Measurements from ENCODE around the gene BBIP1. TPM values are rescaled to one million over a fixed set of nuclear protein-coding genes. Genes with fewer than 3 reads are reported as not detected.
"Not testable (repeated sequence)": the region's sequence is repeated elsewhere in the genome, so short reads cannot be mapped to it uniquely, and the experiment has no call there.

BBIP1 gene
- total RNA-seq, 2 experiments from 2014 or later = 37.2 to 42.6 TPM

DNA sequence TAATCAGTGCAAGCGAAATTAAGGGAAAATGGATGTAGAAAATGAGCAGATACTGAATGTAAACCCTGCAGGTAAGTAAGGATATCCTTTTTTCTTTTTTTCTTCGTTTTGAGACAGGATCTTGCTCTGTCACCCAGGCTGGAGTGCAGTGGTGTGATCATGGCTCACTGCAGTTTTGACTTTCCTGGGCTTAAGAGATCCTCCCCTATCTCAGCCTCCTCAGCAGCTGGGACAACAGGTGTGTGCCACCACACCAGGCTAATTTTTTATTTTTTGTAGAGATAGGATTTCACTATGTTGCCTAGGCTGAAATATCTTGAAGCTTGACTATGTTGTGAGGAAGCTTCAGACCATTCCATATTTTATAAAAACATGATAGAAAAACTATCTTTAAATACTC lies 43.0 kb downstream of the BBIP1 start:
- no peaks in the 10 kb centered on the region for H3K27me3 Mint-ChIP-seq (ENCODE audit: low read depth)
- CTCF ChIA-PET = interaction anchor here (0.7 to 5.5 kb wide), 4 partner anchors 8 to 99 kb away, joined by 3 to 19 read pairs (median 6); no protein-coding TSS in a partner anchor
- H3K36me3 Mint-ChIP-seq (ENCODE audit: low read depth) = peaks cover 7% of the 10 kb centered on the region
- no peaks in the 10 kb centered on the region for H3K9me3 Mint-ChIP-seq
- no peak for DNase-seq
- H3K27ac Mint-ChIP-seq = peak overlapping the region; percentile 37
- H3K4me3 Mint-ChIP-seq = no peak overlapping the region
- intact Hi-C loops (cut with micrococcal nuclease) = loop anchor here (1.0 to 10.0 kb wide), 2 partner anchors 376 to 801 kb away; no protein-coding TSS in a partner anchor
- peaks cover 55% of the 10 kb centered on the region for H3K4me1 Mint-ChIP-seq (ENCODE audit: low read depth)

DNA sequence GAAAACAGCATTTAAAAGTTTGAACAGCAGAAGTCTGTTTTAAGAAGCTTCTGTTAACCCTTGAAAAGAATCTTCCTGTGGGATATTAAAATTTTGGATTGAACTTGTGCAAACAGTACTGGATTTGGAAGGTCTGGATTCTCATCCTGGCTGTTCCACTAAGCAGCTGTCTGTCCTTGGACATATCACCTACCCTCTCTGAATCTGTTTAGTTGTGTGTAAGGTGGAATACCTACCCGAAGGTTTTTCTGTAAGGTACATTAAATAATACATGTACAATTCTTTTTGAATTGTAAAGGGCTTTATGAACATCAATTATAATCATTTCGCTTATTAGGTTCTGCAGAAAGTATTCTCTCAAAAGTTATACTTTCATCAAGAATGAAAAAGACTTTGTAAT lies 45.0 kb downstream of the BBIP1 start:
- Mint-ChIP-seq H3K36me3 (ENCODE audit: low read depth) (peaks cover 6% of the 10 kb centered on the region), H3K4me3 (peak overlapping the region; percentile 73), H3K4me1 (ENCODE audit: low read depth) (peaks cover 56% of the 10 kb centered on the region), H3K9me3 (no peaks in the 10 kb centered on the region), H3K27ac (peak overlapping the region; percentile 85), H3K27me3 (ENCODE audit: low read depth) (no peaks in the 10 kb centered on the region)
- CTCF ChIA-PET = interaction anchor here (1.6 to 1.9 kb wide), 2 partner anchors 15 to 21 kb away, joined by 5 to 7 read pairs; no protein-coding TSS in a partner anchor
- intact Hi-C loops (cut with micrococcal nuclease) = loop anchor here (1.0 to 10.0 kb wide), 5 partner anchors 8 to 799 kb away; partner anchors contain the start of gene SMC3
- DNase-seq = no peak

DNA sequence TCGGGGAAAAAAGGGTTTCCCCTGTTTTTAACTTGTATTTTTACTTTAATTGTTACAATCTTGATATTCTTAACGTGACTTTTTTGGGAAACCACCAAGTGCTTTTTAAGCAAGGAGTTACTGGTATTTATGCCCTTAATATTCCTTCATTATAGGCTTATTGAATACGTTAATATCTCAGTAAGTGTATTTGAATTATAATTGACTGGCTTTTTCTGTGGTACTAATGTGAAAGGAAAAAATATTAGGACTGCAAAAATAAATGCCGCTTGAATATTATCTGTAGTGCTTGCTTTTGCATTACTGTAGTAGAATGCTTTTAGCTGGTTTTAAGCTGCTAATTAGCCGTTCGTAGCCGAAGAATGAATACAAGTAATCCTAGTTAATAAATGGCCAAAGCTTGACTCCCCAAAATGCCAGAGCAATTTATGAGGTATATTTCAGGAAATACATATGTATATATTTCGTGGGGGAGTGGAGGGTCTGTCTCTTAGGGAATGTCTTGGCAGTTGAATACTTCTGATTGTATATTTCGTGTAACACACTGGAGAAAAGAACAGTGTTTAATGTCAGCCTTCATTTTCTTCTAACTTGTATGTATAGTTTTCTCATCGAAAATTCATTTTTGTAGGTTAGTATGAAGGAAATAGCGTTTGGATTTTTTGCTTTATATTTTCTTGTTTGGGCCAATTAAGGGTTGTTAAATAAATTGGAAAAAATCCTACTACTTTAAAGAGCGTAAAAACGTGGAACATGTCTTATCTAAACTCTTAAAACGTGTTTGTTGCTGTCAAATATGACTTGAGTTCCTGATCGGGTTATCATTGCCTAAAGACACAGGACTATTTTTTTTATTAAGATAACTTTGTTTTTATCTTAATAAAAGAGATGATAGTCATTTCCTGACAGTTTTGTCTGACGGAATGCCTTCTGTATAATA lies 45.7 kb downstream of the BBIP1 start:
- H3K36me3 Mint-ChIP-seq (ENCODE audit: low read depth) = peaks cover 6% of the 10 kb centered on the region
- no peaks in the 10 kb centered on the region for H3K27me3 Mint-ChIP-seq (ENCODE audit: low read depth)
- H3K27ac Mint-ChIP-seq = peak overlapping the region; percentile 96
- peak overlapping the region; percentile 88 for H3K4me3 Mint-ChIP-seq
- CTCF ChIA-PET = interaction anchor here (0.7 to 1.9 kb wide), 5 partner anchors 14 to 71 kb away, joined by 3 to 7 read pairs (median 5); no protein-coding TSS in a partner anchor
- no peaks in the 10 kb centered on the region for H3K9me3 Mint-ChIP-seq
- peaks cover 57% of the 10 kb centered on the region for H3K4me1 Mint-ChIP-seq (ENCODE audit: low read depth)
- no peak for DNase-seq
- intact Hi-C loops (cut with micrococcal nuclease) = loop anchor here (1.0 to 10.0 kb wide), 9 partner anchors 9 to 798 kb away; partner anchors contain the start of genes BBIP1, SHOC2 and SMC3

DNA sequence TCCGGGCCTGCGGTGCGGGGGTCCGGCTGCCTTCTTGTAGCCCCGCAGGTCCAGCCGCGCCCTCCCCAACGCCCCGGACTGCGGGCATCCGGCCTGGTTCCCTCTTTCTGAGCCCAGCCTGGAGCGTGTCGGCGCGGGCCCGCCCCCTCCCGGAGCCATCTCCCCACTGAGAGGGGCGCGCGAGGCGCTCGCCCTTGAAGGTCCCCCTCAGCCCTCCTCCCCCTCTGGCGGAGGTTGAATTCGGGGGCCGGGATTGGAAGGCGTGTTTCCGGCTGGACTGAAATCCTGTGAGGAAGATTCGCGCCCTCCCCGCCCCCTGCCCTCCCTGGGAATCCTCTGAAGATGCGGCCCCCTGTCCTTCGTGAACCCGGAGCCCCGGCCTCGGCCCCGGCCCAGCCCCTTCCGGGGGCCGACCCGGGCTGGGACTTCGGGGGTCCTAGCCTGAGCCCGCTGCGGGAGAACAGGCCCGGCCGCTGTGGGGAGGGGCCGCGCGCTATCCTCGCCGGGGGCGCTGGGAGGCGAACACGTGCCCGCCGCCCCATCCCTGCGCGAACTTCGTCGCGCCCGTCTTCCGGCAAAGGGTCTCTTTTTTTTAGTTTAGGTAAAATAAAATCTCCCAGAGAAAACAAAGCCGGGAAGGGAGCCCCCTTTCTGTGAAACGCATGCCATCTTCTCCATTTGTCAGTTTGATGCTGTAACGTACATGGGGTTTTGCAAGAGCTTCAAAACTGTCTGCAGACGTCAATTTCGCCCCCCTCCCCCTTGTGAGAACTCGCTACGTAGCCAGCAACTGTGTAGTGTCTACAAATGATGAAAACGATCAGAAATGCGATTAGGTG lies 46.6 kb downstream of the BBIP1 start:
- H3K27ac Mint-ChIP-seq = peak overlapping the region; percentile 98
- peak; percentile 90 for DNase-seq
- no peaks in the 10 kb centered on the region for H3K9me3 Mint-ChIP-seq
- H3K4me1 Mint-ChIP-seq (ENCODE audit: low read depth) = peaks cover 56% of the 10 kb centered on the region
- CTCF ChIA-PET = interaction anchor here (0.6 to 1.9 kb wide), 8 partner anchors 12 to 679 kb away, joined by 3 to 7 read pairs (median 4); no protein-coding TSS in a partner anchor
- intact Hi-C loops (cut with micrococcal nuclease) = loop anchor here (1.0 to 10.0 kb wide), 9 partner anchors 8 to 798 kb away; partner anchors contain the start of genes BBIP1, SHOC2 and SMC3
- peak overlapping the region; percentile 88 for H3K4me3 Mint-ChIP-seq
- no peaks in the 10 kb centered on the region for H3K27me3 Mint-ChIP-seq (ENCODE audit: low read depth)
- H3K36me3 Mint-ChIP-seq (ENCODE audit: low read depth) = peaks cover 6% of the 10 kb centered on the region

DNA sequence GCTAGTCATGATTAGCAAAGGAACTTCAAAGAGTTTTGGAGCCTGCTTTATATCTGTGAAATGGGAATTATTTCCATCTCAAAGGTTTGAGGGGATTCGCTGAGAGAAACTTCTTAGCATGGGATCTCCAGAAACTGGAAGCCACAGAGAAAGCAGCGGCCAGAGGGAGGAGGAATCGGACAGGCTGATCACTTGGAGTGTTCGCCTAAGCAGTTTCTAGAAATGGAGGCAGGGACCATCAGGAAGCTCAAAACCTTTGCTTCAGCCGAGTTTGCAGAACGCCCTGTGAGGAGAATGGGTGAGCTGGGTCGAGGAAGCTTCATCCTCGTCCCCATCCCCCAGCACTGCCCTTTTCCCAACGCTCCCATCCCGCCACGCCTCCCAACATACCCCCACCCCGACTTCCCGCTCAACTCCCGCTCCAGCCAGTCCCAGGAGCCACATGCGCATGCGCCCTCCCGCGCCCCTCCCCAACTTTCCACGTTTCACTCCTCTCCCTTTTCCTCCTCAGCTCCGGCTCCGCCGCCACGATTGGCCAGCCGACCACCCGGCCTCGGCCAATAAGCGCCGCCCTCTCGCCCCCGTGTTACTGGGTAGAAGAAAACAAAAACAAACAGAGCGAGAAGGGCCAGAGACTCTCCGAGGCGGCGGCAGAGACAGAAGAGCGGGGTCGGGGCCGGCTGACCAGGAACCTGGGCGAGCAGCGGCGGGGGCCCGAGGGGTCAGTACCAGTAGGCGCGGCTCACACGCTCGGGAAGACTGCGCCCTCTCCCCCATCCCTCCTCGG lies 47.5 kb downstream of the BBIP1 start, which contains the start of gene PDCD4:
TSS of gene PDCD4 (plus strand) at position 631 of the 787 bp plus-strand sequence. CDS start 4,100 bp downstream, outside the sequence.
- peaks cover 61% of the 10 kb centered on the region for H3K4me1 Mint-ChIP-seq (ENCODE audit: low read depth)
- DNase-seq = peak; percentile 96
- H3K27me3 Mint-ChIP-seq (ENCODE audit: low read depth) = no peaks in the 10 kb centered on the region
- intact Hi-C loops (cut with micrococcal nuclease) = loop anchor here (1.0 to 10.0 kb wide), 12 partner anchors 7 to 797 kb away; partner anchors contain the start of genes BBIP1, SHOC2 and SMC3
- H3K36me3 Mint-ChIP-seq (ENCODE audit: low read depth) = peaks cover 6% of the 10 kb centered on the region
- no peaks in the 10 kb centered on the region for H3K9me3 Mint-ChIP-seq
- peak within 1 kb of the TSS; percentile 98 for H3K27ac Mint-ChIP-seq
- peak within 1 kb of the TSS; percentile 93 for H3K4me3 Mint-ChIP-seq
- CTCF ChIA-PET = interaction anchor here (0.6 to 1.3 kb wide), 5 partner anchors 11 to 678 kb away, joined by 3 to 5 read pairs (median 4); no protein-coding TSS in a partner anchor

DNA sequence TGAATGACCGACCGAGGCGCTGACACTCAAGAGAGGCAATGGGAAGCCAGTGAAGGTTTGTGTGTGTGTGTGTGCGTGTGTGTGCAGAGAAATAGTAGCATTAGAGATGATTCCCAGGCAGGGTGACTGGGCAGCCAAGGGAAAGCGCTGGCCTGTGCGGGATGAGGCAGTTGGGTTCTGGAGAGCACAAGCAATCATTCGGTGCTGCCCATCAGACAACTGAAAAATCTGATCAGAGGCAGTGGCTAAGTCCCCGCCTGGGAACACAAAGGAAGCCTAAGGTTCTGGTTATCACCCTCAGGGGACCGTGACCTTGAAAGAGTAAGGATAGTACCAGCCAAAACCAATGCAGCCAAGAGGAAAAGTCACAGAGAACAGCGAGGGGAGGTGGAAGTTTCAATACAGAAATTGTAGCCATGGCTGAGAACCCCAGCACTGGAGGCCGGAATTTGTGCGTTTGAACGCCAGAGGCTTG lies 48.1 kb downstream of the BBIP1 start:
- Mint-ChIP-seq H3K4me1 (ENCODE audit: low read depth) (peaks cover 65% of the 10 kb centered on the region), H3K27ac (peak overlapping the region; percentile 98), H3K4me3 (peak overlapping the region; percentile 93), H3K27me3 (ENCODE audit: low read depth) (no peaks in the 10 kb centered on the region), H3K36me3 (ENCODE audit: low read depth) (peaks cover 6% of the 10 kb centered on the region), H3K9me3 (no peaks in the 10 kb centered on the region)
- intact Hi-C loops (cut with micrococcal nuclease) = loop anchor here (1.0 to 10.0 kb wide), 7 partner anchors 11 to 796 kb away; partner anchors contain the start of gene SMC3
- CTCF ChIA-PET = interaction anchor here (1.1 to 1.5 kb wide), 3 partner anchors 10 to 13 kb away, joined by 3 to 5 read pairs (median 4); no protein-coding TSS in a partner anchor
- no peak for DNase-seq

DNA sequence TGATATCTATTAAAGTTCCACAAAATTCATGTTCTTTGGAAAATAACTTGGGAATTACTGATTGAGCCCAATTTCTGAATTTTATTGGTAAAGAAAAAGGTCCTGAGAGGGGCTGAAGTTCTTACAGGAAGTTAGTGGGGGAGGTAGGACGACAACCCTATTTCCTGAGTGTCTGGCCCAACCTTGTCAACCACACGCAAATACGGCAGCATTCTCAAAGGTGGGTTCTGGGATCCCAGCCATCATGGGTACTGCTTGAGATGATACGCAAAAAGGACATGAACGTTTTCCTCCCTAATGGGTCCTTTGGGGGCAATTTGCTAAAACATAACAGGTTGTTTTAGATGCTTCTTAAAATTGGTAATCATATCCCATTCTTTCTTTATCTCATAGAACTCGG lies 50.0 kb downstream of the BBIP1 start:
- DNase-seq = peak; percentile 25
- CTCF ChIA-PET = interaction anchor here (1.0 to 1.3 kb wide), 2 partner anchors 11 to 16 kb away, joined by 4 read pairs; no protein-coding TSS in a partner anchor
- H3K4me1 Mint-ChIP-seq (ENCODE audit: low read depth) = peaks cover 73% of the 10 kb centered on the region
- peak overlapping the region; percentile 98 for H3K27ac Mint-ChIP-seq
- intact Hi-C loops (cut with micrococcal nuclease) = no loop called here
- no peaks in the 10 kb centered on the region for H3K9me3 Mint-ChIP-seq
- peak overlapping the region; percentile 32 for H3K4me3 Mint-ChIP-seq
- peaks cover 2% of the 10 kb centered on the region for H3K36me3 Mint-ChIP-seq (ENCODE audit: low read depth)
- no peaks in the 10 kb centered on the region for H3K27me3 Mint-ChIP-seq (ENCODE audit: low read depth)

DNA sequence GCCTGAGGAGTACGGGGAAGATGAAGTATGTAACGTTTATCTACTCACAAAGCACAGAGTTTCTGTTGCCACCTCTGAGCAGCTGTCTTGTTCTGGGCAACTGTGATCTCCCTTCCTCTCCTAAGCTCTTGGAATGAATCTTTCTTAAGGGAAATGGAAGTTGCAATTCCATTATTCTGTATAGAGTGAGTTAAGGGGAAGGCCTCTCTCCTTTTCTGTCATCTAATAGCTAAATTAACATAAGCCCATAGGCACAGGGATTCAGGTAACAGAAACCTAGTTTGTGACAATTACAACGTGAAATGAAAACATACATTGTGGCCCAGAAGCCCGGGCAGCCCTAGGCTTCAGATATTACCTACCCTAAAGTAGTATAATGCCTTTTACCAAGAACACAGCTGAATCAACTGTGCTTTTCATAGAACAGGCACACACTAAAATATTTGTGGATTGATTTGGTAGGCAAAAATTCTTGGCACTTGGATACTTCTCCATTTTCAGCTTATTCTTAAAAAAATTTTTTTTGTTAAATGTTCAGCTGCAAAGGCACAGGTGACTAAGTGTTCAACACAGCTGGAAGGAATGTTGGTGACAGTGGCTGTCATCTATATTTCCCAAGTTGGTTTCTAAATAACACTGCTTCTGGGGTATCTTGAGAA lies 51.0 kb downstream of the BBIP1 start:
- H3K4me1 Mint-ChIP-seq (ENCODE audit: low read depth) = peaks cover 83% of the 10 kb centered on the region
- CTCF ChIA-PET = interaction anchor here (0.6 to 4.2 kb wide), 7 partner anchors 8 to 258 kb away, joined by 3 to 13 read pairs (median 3); no protein-coding TSS in a partner anchor
- H3K27me3 Mint-ChIP-seq (ENCODE audit: low read depth) = no peaks in the 10 kb centered on the region
- no peak overlapping the region for H3K4me3 Mint-ChIP-seq
- H3K27ac Mint-ChIP-seq = peak overlapping the region; percentile 98
- peak; percentile 10 for DNase-seq
- intact Hi-C loops (cut with micrococcal nuclease) = no loop called here
- peaks cover 2% of the 10 kb centered on the region for H3K36me3 Mint-ChIP-seq (ENCODE audit: low read depth)
- no peaks in the 10 kb centered on the region for H3K9me3 Mint-ChIP-seq

DNA sequence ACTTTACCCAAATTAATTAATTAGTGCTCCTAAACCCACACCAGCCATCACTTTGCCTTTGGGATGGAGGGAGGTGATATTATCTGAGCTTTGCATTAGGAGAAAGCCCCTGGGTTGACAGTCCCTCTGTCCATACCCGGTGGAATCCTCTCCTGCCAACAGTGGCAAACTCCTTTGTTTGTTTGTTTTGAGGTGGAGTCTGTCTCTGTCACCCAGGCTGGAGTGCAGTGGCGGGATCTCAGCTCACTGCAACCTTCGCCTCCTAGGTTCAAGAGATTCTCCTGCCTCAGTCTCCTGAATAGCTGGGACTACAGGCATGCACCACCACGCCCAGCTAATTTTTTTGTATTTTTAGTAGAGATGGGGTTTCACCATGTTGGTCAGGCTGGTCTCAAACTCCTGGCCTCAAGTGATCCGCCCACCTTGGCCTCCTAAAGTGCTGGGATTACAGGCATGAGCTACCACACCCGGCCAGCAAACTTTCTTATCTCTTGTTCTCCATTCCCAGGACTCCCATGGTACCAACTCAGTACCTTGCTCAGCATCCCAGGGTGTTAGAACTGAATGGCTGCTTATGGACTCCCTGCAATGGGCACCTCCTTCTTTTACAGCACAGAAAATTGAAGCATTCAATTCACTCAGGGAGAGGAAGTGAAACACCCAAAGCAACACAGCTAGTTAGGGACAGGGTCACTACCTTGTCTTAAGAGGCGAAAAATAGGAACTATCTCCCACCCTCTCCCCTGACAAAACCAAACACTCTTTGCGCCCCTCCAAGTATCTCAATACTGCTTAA lies 51.8 kb downstream of the BBIP1 start:
- H3K27me3 Mint-ChIP-seq (ENCODE audit: low read depth); H3K4me3 Mint-ChIP-seq; H3K36me3 Mint-ChIP-seq (ENCODE audit: low read depth); H3K9me3 Mint-ChIP-seq; intact Hi-C loops (cut with micrococcal nuclease): not testable (repeated sequence)
- peaks cover 91% of the 10 kb centered on the region for H3K4me1 Mint-ChIP-seq (ENCODE audit: low read depth)
- peak; percentile 4 for DNase-seq
- H3K27ac Mint-ChIP-seq = peak overlapping the region; percentile 47
- CTCF ChIA-PET = interaction anchor here (0.6 to 4.2 kb wide), 3 partner anchors 9 to 26 kb away, joined by 3 to 13 read pairs (median 4); no protein-coding TSS in a partner anchor

All from activated naive CD4-positive, alpha-beta T cell treated with anti-CD3 and anti-CD28 coated beads for 36 hours (primary cell).